HG02759 (cell line): ENCODE measurements around the gene SOX9.
"Not testable (repeated sequence)": the region's sequence is repeated elsewhere in the genome, so short reads cannot be mapped to it uniquely, and the experiment has no call there.

Experiments used
- ATAC-seq: cut with Tn5 transposase; IDR thresholded peaks from one replicate; pipeline ENCODE4 v1.9.1; 2021; ENCODE audit warnings: mild to moderate bottlenecking, moderate library complexity; ENCODE audit not compliant: unreplicated experiment

The SOX9 gene

DNA sequence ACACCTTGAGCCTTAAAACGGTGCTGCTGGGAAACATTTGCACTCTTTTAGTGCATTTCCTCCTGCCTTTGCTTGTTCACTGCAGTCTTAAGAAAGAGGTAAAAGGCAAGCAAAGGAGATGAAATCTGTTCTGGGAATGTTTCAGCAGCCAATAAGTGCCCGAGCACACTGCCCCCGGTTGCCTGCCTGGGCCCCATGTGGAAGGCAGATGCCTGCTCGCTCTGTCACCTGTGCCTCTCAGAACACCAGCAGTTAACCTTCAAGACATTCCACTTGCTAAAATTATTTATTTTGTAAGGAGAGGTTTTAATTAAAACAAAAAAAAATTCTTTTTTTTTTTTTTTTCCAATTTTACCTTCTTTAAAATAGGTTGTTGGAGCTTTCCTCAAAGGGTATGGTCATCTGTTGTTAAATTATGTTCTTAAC is 4.4 kb downstream of the SOX9 start:
- no peak for ATAC-seq

GRCh38 chr17:72125742-72126141 is 4.9 kb downstream of the SOX9 start:
- ATAC-seq: no peak

GRCh38 chr17:72126575-72127486 is 6.0 kb downstream of the SOX9 start:
- ATAC-seq: no peak

GRCh38 chr17:72128039-72128438 is 7.2 kb downstream of the SOX9 start:
- no peak for ATAC-seq

GRCh38 chr17:72134608-72135394 is 14.0 kb downstream of the SOX9 start:
- no peak for ATAC-seq

GRCh38 chr17:72135546-72136325 is 14.9 kb downstream of the SOX9 start:
- ATAC-seq: no peak

DNA sequence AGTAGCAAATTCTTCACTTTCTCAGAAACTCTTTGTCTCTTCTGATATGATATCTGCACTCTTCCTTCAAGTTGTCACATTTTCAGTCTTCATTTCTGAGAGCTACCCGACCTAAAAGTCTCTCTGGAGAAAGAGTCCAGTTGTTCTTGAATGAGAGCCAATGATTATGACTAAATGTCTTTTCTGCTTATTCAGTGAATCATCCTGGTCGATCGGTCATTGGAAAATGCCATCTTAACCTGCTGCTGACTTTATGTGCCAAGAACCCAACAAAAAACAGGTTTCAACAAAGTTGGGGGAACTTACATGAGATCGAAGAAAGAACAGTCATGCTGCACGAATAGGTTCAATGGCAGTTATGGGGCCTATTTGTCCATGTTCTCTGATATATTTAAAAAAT is 15.9 kb downstream of the SOX9 start:
- no peak for ATAC-seq

- no peak for ATAC-seq
Observed at GRCh38 chr17:72137161-72137560, 16.3 kb downstream of the SOX9 start.

DNA sequence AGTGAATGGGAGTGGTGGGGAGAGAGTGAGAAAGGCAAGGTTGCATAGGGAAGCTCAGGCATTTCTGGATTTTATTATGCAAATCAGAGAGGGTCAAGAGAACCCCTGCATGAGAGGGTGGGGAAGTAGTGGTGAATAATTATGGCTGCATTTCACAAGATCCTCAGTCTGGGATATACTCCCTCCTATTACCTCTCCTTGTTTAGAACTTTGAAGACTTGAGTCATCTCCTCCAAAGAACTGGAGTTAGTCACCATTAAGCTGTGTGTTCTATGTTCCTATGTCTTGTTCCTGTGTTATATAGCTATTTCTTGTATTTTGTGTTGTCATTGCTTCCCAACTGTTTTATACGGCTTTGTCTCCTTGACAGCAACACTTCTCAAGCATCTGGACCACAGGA is 18.4 kb downstream of the SOX9 start:
- ATAC-seq: no peak

- no peak for ATAC-seq
Observed at GRCh38 chr17:72141336-72141735, 20.5 kb downstream of the SOX9 start.

DNA sequence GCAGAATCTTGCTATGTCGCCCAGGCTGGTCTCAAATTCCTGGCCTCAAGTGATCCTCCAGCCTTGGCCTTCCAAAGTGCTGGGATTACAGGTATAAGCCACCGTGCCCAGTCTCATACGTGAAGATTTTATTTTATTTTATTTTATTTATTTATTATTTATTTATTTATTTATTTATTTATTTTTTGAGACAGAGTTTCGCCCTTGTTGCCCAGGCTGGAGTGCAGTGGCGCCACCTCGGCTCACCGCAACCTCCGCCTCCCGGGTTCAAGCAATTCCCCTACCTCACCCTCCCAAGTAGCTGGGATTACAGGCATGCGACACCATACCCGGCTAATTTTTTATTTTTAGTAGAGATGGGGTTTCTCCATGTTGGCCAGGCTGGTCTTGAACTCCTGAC is 21.3 kb downstream of the SOX9 start:
- not testable (repeated sequence) for ATAC-seq

DNA sequence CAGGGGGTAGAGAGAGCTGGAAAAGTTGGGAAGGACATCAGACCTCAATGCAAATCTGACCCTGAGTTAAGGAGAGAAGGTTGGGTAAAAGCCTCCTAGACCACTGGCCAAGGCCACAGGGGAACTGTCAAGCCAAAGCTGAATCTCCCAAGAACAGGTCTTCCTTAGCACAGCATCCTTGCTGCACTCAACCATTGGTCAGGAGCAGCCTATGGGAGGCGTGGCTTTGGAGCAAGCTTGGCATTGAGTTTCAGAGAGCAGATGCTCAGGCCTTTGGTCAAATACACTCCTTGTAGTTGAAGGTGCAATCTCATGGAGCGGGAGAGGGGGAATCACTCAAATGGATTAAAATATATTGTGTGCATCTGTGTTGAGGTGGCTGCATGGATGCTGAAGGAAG is 21.8 kb downstream of the SOX9 start:
- no peak for ATAC-seq

DNA sequence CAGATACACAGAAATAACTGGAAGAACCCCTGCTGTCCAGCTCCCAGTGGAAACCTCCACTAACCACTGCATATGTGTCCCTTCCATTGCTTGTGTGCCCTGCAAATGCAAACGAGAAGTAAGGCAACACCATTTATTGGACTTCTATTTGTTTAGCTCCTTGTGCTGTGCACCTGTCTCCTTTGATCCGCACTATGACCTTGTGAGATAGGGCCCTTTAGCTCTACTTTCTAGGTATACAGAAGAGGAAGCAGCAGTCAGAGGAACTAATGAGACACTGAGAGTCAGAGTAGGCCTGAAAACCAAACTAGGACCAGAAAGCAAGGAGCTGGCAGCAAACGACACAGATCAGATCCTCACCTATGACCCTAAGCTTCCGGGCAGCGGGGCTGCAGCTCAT is 22.4 kb downstream of the SOX9 start:
- no peak for ATAC-seq

- ATAC-seq: no peak
Observed at GRCh38 chr17:72144101-72144500, 23.3 kb downstream of the SOX9 start.

- ATAC-seq: no peak
Observed at GRCh38 chr17:72145562-72145961, 24.7 kb downstream of the SOX9 start.

DNA sequence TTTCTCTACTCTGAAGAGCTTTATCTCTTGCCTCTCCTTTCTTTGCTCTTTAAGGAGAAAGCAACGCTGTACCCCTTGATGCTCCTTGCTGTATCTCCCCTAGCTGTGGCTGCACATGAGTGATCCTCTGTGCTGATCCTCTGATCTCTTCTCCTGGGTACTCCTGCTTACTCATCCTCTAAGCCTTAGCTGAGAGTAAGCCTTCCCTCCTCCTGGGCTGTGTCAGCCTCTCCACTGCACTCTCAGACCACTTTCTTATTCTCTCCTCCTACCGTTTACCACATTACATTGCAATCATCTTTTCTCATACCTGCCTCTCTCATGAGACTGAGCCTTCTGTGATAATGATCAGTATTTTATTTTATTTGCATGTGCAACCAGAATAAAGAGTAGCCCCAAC is 25.1 kb downstream of the SOX9 start:
- ATAC-seq: no peak

DNA sequence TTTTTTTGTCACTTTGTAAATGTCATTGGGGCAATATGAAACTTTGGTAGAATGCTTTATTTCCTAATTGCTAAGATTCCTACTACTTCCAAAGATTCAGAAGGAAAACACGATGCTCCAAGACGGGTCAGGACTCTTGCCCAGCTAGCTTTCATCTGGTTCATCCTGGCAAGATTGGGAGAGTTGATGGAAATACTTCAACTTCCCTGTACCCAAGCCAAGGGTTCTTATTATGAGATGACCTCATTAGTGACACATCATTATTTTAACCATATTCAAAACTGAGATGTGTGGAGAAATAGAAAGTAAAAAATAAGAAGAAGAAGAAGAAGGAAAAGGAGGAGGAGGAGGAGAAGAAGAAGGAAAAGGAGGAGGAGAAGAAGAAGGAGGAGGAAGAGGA is 25.6 kb downstream of the SOX9 start:
- ATAC-seq: no peak

DNA sequence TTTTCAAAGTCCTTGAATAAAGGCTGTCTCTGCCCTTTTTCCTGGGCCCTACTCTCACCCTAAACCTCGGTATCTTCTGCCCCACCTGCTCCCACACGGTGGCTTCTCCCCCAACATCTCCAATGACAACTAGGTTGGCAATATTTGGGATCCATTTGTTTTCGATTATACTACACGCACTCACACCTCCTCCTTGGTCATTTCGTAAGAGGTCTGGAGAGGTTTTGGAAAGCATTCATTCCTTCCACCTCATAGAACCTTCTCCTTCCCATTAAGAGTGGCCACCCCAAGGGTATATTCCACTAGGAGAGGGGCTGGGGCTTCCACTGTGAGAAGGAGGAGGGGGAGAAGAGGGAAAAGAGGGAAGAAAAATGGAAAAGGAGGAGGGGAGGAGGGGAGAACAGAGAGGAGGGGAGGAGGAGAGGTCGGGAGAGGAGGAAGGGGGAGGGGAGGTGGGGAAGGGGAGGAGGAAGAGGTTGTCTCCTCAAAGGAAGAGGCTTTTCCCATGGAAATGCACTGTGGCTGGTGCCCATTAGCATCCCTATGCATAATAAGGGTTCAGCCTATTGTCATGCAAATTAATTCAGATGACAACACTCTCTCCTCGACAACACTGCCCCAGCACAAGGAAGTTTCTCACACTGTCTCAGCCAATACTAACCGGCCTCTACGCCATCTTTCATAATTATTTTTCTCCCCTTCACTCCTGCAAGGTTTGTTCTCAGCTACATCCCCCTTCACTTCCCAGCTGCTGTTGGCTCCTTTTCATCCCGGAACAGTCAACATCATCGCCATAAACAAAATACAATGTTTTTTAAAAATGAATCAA is 30.0 kb downstream of the SOX9 start:
- ATAC-seq: no peak

- no peak for ATAC-seq
Observed at GRCh38 chr17:72151565-72152386, 31.0 kb downstream of the SOX9 start.
